Liver (tissue), 3 donors: Measurements from ENCODE around the gene CENPO.

ENCODE experiments used
- CTCF ChIP-seq: fragments of 150-350 bp; IDR thresholded peaks from 2 replicates; pipeline ENCODE4 v1.5.1; 2017; ENCODE audit warnings: improper control_type of control experiment, low read depth, low read length; ENCODE audit not compliant: missing input control
- RAD21 ChIP-seq, 2 donors: IDR thresholded peaks; 2 replicates each; pipeline ENCODE4 v1.6.1; 2016; ENCODE audit warnings: antibody characterized with exemption in 2 of 2, mild to moderate bottlenecking in 2 of 2
- REST ChIP-seq: IDR thresholded peaks from 2 replicates; pipeline ENCODE4 v1.6.1; 2016; ENCODE audit warnings: antibody characterized with exemption, mild to moderate bottlenecking
- TAF1 ChIP-seq: conservative IDR thresholded peaks from 2 replicates; pipeline ENCODE4 v1.6.1; 2016; ENCODE audit warnings: antibody characterized with exemption, mild to moderate bottlenecking
- ZBTB33 ChIP-seq: IDR thresholded peaks from 2 replicates; pipeline ENCODE4 v1.6.1; 2016; ENCODE audit warnings: antibody characterized with exemption
- donor health status: healthy.
- donor health status: healthy.

- TF ChIP-seq REST = no peak
- TF ChIP-seq CTCF = peak; percentile 12
- no peak for TF ChIP-seq ZBTB33
- peak in 1 of 2 donors; percentile 57 for TF ChIP-seq RAD21 (IDR thresholded peaks at IDR 0.05)
- no peak for TF ChIP-seq TAF1
Observed at GRCh38 chr2:24830351-24830750, 37.1 kb downstream of the CENPO start.
